ENCODE measurements around the gene MYL6.
"Not testable (repeated sequence)": the region's sequence is repeated elsewhere in the genome, so short reads cannot be mapped to it uniquely, and the experiment has no call there.

MYL6 gene

DNA sequence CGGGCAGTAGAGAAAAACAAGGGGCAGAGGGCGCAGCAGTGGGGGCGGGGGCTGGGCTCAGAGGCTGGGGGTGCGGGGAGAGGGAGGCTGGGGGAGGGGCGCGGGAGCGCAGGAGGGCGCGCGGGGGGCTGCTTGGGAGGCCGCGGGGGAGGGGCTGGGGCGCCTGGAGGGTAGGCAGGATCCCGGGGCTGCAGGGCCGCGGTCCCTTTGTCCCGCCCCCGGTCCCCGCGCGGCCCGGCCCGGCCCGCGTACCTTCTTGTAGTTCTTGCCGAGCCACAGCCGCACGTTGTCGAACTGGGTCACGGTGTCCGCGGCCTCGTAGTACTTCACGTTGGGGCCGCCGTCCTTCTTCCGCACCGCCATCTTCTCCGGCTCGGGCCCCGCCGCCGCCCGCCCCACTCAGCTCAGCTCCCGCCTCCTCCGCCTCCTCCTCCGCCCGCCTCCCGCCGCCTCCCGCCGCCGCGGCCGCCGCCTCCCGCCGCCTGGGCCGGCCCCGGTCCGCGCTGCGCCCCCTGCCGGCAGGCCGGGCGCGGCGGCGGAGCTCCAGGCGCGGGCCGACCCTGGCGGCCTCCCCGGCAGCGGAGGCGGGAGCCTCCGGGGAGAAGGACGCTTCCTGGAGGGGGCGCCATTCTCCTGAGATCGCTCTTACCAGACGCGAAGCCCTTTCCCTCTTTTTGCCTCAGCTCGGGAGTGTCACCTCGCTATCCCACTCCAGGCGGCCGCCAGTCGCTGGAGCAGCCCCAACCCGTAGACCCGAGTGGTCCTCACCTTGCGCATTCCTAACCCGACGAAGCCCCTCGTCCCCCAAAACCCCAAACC is 31.1 kb downstream of the MYL6 start, which contains the start of gene SMARCC2:
Gene SMARCC2 (minus strand): TSS at position 385 of the 819 bp plus-strand sequence. CDS start 22 bp downstream, at position 363.
- peak; percentile 65 for DNase-seq (ENCODE audit: low read depth, low spot score)

DNA sequence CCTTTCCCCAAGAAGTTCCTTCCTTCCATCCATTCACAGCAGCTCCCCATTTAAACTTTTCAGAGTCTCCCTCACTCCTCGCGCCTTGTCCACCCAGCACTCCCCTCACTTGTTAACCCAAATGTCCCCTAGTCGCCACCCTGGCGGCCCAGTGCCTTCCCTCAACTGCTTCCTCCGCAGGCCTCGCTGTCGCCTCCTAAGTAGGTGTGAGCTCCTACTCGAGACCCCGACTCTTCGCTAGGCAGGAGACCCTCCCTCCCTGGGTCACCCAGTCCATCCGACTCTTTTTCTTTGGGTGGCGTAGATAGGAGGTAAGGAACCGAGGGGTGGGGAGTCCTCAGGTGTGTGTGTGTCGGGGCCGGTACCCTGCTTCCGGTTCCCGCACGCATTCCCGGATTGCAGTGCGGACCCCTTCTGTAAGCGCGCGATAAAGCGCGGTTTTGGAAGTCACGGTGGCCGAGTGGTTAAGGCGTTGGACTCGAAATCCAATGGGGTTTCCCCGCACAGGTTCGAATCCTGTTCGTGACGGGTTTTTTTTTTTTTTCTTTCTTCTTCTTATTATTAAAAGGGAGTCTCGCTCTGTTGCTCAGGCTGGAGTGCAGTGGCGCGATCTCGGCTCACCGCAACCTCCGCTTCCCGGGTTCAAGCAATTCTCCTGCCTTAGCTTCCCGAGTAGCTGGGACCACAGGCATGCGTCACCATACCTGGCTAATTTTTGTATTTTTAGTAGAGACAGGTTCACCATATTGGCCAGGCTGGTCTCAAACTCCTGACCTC is 31.9 kb downstream of the MYL6 start:
- DNase-seq (ENCODE audit: low read depth, low spot score), result peak; percentile 69

DNA sequence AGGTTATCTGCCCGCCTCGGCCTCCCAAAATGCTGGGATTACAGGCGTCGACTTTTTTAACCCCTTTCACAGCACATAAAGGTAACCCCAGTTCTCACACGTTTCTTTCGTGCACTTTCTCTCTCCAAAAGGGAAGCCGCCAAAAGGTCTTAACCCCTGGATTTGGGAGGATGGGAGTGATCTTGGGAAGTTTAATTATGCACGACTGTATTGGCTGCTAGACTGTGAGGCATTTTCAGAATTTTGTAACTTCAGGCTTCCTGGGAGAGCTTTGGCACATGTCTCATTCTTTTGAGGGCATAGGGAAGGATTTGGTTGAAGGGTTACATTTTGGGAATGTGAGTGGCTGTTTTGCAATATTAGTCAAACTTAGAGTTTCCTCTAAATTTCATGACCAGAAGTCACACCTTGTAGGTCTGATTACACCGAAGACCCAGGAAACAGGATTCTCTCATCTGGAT is 32.6 kb downstream of the MYL6 start:
- DNase-seq (ENCODE audit: low read depth, low spot score), result no peak

DNA sequence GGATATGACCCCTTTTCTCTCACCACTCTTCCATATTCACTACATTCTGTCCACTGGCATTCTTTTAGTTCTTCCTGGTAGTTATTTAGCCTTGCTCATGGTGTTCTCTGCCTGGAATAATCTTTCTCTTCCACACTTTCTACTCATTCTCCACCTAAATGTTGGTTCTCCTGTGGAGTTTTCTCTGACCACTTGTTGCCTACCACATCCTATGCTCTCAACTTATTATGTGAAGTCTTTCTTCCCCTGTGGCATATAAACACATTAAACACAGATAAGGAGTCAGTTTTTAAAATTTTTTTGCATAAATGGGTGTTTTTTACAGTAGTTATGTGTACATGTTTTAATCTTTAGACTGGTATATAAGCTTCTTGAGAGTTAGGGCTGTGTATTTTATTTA is 34.4 kb downstream of the MYL6 start:
- DNase-seq (ENCODE audit: low read depth, low spot score), result no peak

DNA sequence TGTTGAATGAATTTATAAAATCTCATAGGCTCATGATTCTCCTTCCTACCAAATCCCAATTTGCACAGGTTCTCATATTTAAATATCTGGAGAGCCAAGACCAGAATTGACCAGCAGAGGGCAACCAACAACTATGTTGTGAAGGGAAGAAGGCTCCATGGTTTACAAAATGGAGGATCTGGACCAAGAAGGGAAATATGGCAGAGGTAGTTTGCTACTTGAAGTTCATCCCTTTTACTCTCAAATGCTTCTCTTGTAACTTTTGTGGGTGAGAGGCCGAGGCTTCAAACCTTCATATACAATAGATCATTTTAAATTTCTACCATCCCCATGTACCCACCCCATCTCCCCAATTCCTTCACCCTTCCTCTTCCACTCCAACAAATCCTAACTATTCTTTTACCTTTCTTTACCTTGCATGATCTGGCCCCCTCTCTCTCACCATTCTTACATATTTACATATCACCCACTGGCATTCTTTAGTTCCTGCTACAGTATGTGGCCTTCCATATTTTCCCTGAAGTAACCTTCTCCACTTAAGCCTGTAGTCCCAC is 34.9 kb downstream of the MYL6 start:
- peak; percentile 46 for DNase-seq (ENCODE audit: low read depth, low spot score)

DNA sequence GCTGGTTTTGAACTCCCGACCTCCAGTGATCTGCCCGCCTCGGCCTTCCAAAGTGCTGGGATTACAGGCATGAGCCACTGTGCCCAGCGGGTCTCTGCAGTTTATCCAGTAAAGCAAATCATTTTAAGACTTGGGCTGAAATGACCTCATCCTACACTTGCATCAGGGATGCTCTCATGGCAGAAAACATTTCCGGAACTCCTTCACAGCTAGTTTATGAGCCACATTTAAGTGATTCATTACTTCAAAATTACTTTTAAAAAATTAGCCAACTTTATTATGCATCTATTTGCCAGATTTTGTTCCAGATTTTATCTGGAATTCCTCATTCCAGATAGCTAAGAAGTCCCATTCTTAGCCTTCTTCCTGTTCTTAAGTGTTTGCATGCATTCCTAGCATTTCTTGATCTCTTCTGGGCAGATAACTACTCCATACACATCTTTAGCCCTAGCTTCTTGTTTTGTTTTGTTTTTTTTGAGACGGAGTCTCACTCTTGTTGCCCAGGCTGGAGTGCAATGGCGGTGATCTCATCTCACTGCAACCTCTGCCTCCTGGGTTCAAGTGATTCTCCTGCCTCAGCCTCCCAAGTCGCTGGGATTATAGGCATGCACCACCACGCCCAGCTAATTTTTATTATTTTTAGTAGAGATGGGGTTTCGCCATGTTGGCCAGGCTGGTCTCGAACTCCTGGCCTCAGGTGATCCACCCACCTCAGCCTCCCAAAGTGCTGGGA is 38.8 kb downstream of the MYL6 start:
- DNase-seq (ENCODE audit: low read depth, low spot score), result not testable (repeated sequence)

DNA sequence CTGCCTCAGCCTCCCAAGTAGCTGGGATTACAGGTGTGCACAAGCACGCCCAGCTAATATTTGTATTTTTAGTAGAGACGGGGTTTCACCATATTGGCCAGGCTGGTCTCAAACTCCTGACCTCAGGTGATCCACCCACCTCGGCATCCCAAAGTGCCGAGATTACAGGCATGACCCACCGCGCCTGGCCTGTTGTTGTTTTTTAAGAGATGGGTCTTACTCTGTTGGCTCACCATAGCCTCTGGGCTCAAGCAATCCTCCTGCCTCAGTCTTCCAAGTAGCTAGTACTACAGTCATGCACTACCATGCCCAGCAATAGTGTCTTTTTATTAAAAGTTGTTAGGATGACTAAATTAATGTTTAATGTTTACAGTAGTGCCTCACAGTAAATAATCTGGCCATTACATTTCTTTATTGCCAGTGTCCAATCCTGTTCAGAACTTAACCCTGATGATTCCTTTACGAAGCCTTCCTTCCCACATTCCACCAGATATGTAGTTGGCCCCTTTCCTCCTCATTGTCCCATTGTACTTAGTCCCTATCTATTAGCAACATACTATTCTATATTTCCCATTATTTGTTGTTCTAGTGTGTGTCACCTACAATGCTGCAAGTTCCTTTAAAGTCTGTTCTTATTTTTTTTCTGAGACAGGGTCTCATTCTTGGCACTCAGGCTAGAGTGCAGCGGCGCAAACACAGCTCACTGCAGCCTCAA is 39.9 kb downstream of the MYL6 start:
- no peak for DNase-seq (ENCODE audit: low read depth, low spot score)

DNA sequence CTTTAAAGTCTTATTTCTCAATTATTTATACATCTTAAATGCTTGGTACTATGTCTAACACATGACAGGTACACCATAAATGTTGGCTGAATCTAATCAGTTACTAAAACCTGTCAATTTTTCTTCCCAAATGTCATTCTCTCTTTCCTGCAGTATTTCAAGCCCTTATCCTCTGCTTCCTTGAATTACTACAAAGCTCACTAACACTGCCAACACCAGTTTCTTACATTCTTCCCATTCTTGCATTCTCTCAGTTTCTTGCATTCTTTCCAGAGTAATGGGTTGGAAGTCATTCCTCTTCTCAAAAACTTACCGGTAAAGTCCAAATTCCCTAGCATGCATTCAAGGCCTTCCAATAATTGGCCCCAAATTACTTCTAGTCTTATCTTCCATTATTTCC is 40.7 kb downstream of the MYL6 start:
- no peak for DNase-seq (ENCODE audit: low read depth, low spot score)

DNA sequence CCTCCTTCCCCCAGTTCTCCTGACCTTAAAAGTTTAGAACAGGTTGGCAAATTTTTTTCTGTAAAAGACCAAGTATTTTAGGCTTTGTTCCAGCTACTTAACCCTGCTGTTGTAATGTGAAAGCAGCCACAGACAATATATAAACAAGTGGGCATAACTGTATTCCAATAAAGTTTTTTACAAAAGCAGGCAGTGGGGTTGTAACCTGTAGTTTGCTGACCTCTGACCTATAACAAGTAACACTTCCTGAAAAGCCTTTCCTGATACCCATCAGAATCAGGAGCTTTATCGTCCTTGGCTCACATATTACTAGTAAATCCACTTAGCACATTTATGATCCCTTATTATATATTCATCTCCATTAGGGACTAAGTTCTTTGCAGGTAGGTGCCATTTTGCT is 44.2 kb downstream of the MYL6 start:
- DNase-seq (ENCODE audit: low read depth, low spot score), result no peak

DNA sequence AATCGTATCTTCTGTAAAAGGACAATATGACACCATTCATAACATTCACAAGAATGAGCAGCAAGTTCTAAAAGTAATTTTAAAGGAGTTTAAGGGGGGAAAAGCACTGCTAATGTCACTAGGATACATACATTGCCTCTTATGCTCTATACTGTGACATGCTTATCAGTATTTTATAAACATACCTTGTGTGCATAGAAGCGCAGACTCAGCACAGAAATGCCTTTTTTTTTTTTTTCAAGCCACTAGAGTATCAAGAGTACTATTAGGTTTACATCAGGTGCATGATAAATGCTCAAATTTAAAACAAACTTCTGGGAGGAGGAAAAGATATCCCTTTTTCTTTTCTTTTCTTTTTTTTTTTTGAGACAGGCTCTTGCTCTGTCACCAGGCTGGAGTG is 44.7 kb downstream of the MYL6 start:
- DNase-seq (ENCODE audit: low read depth, low spot score), result no peak

DNA sequence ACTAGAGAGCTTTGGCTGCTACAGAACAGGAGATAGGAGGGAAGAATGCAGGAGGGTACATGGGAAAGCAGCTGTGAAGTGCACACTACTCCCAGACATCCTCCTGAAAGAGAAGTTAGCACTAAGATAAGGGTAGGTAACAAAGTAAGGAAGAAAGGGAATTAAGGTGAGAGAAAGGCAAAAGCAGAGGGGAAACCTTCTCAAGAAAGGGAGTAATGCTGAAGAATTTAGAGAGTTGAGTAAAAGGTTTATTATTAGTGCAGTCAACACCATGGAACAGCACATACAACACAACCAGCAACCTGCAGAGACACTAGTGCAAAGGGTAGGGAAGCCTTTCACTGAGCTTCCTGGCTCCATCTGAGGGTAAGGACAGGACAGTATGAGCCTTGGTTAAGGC is 46.1 kb downstream of the MYL6 start:
- no peak for DNase-seq (ENCODE audit: low read depth, low spot score)

DNA sequence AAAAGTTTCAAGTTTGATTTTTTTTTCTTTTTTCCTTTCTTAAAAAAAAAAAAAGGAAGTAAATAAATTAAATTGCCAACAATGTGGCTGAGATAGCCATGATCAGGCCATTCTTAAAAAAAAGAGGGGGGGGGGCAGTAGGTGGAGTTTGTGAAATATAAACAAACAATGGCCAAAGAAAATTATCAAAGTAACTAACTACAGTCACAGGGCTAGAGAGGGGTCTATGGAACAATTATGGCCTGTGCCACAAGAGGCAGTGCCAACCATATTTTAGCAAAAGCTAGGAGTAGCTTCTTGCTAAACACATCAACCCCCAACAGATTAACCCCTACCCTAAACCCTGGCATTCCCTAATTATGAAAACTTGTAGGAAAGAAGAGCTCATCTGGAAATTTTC is 47.3 kb downstream of the MYL6 start:
- no peak for DNase-seq (ENCODE audit: low read depth, low spot score)

DNA sequence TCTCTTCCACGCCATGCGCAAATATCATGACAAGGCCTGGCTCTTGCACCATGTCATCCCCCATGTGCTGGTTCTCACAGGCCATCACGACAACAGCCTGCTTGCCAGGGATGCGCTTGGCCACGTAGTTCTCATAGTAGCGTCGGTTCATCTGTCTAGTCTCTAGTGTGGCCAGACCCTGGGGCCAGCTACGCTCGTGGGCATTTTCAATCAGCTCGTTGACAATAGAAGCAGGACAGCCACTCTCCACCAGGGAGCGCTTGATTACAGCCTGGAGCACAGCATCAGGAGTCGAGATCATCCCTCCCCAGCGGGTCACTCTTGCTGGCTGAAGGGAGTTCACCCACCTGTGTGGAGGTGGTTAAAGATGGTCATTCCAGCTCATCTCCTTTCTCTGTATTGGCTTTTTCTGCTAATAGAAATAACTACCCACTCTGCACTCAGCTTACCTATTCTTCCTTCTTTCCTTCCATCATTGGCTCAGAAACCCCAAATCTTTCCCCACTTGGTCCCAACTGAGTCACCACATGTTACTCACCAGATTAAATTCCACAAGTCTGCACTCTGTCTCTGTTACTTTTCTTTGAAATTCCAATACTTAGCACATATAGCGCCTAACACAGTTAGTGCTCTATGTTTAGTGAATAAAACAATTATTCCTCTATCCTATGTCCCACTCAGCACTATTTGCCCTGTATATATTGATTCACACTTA is 48.5 kb downstream of the MYL6 start:
- DNase-seq (ENCODE audit: low read depth, low spot score), result no peak

DNA sequence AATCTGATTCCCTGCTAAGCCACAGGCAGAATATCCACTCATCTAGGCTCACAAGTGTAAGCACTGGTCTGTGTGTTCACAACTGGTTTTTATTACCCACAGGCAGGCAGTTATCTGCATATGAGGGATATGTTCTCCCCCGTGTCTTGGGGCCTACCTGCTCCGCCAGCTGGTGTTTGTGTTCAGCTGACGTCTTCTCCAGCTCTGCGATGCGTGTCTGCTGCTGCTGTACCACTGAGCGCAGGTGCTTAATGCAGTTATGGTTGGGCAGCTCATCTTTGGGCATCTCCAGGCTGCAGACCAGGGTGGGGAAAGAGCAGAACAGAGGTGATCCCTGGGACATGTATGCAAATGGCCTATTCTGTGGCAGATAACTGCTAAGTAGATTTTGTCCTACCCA is 49.8 kb downstream of the MYL6 start:
- no peak for DNase-seq (ENCODE audit: low read depth, low spot score)

Data from activated naive CD8-positive, alpha-beta T cell treated with anti-CD3 and anti-CD28 coated beads, Interleukin-2, amount 50 U/mL, for 16 hours (primary cell).